GM12865 (cell line): ENCODE measurements around the gene SPECC1.
A peak's percentile ranks its signal among the peaks of the same experiment; 100 is the strongest.

ENCODE experiments used
- DNase-seq: peaks from one replicate; pipeline ENCODE4 v3.0.0; 2010; ENCODE audit warnings: low read depth
- H3K4me3 ChIP-seq: 2 replicates; pipeline ENCODE4 v1.5.1; 2011; ENCODE audit warnings: mild to moderate bottlenecking, low read depth, low read length, control low read depth
- TF ChIP-seq, protein P1 (sequence below): IDR thresholded peaks from 2 replicates; pipeline ENCODE4 v1.5.1; 2011; ENCODE audit warnings: low read length, control low read depth, low read depth, inconsistent platforms; ENCODE audit not compliant: insufficient read depth; ENCODE audit errors: missing control alignments

SPECC1 gene

DNA sequence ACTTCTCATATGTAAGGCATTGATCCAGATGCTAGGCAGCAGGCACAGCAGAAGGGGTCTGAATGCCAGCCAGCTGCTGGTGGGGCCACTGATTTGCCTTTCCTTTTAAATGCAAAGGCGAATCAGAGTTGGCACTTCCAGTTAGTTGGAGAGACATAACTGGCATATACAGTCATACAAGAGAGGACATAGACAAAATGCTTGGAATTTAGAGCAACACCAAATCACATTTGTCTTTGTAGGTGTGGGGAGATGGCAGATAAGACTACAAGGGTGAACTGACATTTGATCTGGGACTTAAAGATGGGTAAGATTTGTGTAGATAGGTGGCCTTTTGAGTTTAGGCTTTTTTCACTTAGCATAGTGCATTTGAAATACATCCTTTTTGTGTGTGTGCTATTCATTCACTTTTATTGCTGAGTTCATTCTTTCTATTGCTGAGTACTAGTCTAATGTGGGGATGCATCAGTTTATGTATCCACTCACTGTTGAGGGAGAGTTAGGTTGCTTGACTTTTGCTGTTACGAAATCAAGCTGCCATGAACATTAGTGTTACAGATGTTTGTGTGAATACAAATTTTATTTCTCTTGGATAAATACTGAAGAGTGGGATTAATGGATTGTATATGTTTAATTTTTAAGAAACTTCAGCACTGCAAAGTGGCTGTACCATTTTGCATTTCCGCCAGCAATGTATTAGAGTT is 74.1 kb downstream of the SPECC1 start:
- TF ChIP-seq, protein P1, sequence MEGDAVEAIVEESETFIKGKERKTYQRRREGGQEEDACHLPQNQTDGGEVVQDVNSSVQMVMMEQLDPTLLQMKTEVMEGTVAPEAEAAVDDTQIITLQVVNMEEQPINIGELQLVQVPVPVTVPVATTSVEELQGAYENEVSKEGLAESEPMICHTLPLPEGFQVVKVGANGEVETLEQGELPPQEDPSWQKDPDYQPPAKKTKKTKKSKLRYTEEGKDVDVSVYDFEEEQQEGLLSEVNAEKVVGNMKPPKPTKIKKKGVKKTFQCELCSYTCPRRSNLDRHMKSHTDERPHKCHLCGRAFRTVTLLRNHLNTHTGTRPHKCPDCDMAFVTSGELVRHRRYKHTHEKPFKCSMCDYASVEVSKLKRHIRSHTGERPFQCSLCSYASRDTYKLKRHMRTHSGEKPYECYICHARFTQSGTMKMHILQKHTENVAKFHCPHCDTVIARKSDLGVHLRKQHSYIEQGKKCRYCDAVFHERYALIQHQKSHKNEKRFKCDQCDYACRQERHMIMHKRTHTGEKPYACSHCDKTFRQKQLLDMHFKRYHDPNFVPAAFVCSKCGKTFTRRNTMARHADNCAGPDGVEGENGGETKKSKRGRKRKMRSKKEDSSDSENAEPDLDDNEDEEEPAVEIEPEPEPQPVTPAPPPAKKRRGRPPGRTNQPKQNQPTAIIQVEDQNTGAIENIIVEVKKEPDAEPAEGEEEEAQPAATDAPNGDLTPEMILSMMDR, result no peak
- H3K4me3 ChIP-seq, result no peak overlapping the region

DNA sequence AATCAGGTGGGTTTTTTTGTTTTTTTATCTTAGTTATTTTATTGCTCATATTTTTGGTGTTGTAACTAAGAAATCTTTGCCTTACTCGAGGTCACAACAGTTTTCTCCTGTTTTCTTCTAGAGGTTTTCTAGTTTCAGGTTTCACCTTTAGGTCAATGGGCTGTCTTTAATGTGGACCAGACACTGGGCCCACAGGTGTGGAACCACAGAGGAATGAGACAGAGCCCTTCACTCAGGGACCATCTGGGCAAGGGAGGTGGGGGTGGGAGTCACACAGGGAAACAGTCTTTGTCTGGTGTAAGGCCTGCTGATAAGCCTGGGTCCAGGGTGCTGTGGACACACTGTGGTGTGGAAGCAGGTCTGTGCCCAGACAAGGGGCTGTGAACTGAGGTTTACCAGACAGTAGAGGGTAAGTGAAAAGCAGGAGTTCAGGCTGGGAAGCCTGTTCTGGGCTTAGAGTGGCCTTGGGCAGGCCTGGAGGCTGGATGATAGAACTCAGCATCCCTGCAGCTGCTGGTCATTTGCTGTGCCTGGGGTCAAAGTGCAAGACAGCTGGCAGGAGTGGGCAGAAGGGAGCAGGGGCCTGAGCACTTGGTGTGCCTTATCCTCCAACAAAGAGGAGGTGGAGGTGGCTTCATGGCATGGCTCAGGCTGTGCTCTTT is 75.6 kb downstream of the SPECC1 start:
- TF ChIP-seq, protein P1, result no peak
- no peak overlapping the region for H3K4me3 ChIP-seq

More for the DNA sequence above, 74.1 kb downstream of the SPECC1 start:
- DNase-seq, result no peak

DNA sequence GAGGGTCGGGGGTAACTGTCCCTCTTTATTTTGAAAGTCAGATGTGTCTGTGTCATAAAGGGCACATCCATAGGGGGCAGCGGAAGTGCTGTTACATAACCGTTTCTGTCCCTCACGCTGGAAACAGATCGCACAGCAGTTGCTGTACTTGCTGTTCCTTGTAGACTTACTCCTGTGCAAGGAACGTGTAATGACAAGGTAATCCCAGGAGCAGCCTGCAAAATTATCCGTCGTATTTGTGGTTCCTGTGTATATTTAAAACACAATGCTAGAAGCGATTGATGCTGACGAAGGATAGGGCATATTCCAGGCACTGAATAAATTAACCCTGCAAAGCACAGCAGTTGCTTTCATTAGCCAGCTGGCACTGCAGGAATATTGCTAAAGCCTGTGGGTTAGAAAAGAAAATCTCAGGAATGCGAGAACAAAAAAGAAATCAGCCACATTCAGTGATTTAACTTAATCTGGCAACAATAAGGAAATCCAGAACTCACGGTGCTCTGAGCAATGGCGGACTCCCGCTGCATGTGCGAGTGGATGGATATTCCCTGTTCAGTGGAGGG is 76.2 kb downstream of the SPECC1 start:
- DNase-seq, result no peak
- TF ChIP-seq, protein P1, result no peak
- no peak overlapping the region for H3K4me3 ChIP-seq

More for the DNA sequence above, 75.6 kb downstream of the SPECC1 start:
- peak; percentile 42 for DNase-seq

DNA sequence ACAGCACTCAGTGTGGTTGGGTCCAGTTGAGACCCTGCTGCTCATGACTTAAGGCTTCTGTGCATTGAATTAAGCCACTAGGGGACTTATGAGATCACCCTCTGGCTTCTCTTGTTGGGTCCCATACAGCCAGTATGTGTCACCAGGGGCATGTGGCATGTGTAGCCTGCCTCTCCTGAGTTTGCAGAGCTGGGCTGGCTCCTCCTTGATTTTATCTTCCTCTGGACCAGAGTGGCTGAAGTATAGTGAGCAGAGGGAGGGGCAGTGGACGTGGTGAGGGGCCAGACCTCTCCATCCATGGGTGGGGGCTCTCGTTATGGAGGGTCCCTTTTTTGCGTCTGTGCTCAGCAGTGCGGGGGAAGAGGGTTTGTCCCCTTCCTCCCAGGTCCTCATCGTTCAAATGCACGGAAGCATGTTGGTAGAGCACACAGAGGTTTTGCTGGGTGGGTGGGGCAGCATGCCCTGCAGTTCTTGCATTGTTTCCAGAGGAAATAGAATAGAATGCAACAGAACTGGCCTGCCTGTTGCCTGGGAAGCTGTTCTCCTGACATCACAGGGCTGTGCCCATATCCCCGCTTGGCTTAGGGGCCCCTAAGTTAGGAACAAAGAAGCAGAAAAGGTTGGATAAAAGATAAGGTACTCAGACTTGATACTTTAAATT is 77.4 kb downstream of the SPECC1 start:
- TF ChIP-seq, protein P1, result no peak
- DNase-seq, result no peak
- no peak overlapping the region for H3K4me3 ChIP-seq

DNA sequence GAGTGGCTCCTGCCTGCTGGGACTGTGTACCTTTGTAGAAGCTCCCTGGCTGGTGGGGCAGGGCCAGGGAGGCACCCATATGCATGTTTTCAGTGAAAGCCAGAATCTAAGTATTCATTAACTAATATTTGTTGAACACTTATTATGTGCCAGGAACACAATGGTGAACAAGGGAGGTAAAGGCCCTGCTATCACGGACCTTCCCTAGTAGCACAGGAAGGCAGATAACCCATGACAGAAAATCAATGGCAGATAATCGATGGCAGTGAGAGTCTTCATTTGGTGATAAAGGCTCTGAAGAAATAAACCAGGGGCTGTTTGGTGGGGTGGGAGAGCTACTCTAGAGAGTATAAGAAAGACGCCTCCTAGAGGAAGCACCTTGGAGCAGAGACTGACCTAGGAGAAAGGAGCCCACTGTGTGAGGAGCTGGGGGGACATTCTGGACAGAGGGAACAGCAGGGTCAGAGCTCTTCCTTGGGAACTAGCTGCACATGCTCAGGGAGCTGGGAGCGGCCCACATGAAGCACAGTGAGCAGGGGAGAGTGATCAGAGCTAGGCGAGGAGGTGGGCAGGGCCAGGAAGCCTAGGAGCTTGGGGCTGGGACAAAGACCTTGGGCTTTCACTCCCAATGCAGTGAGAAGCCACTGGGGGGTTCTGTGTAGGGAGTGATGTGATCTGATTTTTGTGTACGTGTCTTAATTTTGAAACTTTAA is 78.5 kb downstream of the SPECC1 start:
- TF ChIP-seq, protein P1, result no peak
- DNase-seq, result no peak
- no peak overlapping the region for H3K4me3 ChIP-seq

DNA sequence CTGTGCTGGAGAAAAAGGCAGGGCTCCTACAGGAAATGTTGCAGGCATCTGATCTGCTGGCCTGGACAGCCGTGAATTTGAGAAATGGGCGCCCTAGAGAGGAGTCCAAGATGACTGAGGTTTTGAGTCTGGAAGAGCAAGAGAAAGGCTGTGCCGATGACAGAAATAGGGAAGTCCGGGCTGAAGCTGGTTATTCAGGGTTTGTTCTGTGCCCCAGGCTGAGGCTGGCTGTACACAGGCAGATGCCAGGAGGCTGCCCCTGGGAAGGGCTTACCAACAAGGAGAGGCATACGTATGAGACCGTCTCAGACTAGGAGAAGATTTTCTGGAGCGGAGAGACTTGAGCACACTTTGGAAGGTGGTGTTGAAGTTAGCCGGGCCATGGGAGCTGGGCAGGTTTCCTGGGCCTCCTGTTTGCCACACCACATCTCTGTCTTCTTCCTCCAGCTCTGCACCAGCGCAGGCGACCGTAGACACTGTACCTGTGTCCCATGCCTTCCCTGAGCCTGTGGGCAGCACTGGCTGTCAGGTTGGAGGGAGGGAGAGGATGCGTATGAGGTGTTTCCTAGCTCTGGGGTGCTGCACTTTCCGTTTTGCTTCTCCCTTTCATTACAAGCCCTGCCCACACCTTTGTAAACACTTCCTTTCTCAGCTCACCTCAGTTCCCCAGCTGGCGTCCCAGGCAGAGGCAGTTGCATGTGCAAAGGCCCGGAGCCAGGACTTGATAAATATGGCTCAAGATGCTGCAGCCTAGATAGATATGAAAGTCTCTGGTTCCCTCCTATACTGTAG is 80.8 kb downstream of the SPECC1 start:
- no peak overlapping the region for H3K4me3 ChIP-seq
- DNase-seq, result peak; percentile 57
- TF ChIP-seq, protein P1, result no peak
